ENCODE results near the gene PLBD2.

Gene PLBD2

DNA sequence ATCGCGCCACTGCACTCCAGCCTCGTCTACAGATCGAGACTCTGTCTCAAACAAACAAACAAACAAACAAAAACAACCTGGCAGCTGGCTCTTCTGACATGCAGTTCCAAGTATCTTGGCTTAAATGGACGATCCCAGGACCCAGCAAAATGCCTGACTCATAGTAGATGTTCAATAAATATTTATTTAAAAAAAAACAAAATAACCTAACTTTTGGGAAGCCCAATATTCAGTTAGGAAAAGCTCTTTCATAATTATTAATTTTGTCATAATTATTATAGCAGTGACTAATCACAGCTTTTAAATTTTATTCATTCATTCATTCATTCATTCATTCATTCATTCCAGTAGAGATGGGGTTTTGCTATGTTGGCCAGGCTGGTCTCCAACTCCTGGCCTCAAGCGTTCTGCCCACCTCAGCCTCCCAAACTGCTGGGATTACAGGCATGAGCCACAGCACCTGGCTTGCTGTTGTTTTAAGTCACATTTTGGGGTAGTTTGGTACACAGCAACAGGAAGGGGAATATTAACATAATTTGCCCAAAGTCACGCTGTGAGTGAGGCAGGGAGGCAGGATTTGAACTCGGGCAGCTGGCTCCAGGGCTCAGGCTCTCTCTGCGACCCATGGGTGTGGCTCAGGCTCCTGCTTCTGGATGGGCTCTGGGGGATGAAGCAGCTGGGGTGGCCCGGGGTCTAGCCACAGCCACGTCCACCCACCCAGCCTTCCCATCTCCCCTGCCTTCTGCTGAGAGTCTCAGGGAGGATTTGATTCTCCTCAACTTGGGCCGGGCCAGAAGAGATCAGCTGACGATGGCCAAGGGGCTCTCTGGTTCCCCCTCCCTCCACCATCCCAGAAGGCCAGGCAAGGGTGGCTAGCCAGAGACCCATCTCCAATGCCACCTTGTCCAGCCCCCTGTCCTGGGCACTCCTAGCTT, 42.9 kb downstream of the PLBD2 start:
- no peak for DNase-seq
- H3K36me3 Mint-ChIP-seq (ENCODE audit: low read depth): no peaks in the 10 kb centered on the region
- peaks cover 14% of the 10 kb centered on the region for H3K27me3 Mint-ChIP-seq (ENCODE audit: low read depth, poor library complexity)
- H3K4me3 Mint-ChIP-seq: no peak overlapping the region
- no peaks in the 10 kb centered on the region for H3K4me1 Mint-ChIP-seq
- no peak overlapping the region for H3K27ac Mint-ChIP-seq
- TF ChIP-seq CTCF (IDR thresholded peaks at IDR 0.05): no peak
- H3K9me3 Mint-ChIP-seq: no peaks in the 10 kb centered on the region

DNA sequence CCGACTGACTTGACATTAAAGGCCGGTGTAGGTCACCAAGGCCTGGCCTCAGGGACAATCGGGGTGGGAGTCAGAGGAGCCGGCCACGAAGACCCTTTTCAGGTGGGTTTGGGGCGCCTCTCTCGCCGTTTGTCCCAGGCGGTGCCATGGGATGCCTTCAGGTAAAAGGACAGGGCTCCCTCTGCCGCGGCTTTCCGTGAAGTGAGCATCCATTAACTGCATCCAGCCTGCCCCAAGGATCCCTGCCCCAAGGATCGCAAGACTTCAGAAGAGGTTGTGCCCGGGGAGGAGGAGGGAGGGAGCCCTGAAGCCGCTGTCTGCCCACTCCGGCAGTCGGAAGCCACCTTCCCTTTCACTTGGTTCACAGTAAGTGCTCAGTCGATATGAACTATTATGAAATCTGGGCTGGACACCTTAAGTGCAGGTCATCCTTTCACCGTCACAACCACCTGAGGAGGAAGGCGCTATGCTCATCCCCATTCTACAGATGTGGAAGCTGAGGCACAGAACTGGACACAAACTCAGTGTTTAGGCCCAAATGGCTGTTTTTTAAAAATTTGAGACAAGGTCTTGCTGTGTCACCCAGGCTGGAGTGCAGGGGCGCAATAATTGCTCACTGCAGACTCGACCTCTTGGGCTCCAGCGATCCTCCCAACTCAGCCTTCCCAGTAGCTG, 44.3 kb downstream of the PLBD2 start:
- H3K27ac Mint-ChIP-seq: no peak overlapping the region
- H3K4me3 Mint-ChIP-seq: no peak overlapping the region
- TF ChIP-seq CTCF (IDR thresholded peaks at IDR 0.05): no peak
- H3K4me1 Mint-ChIP-seq: no peaks in the 10 kb centered on the region
- no peaks in the 10 kb centered on the region for H3K9me3 Mint-ChIP-seq
- peaks cover 9% of the 10 kb centered on the region for H3K27me3 Mint-ChIP-seq (ENCODE audit: low read depth, poor library complexity)
- no peaks in the 10 kb centered on the region for H3K36me3 Mint-ChIP-seq (ENCODE audit: low read depth)
- no peak for DNase-seq

GRCh38 chr12:113403435-113404415, 45.3 kb downstream of the PLBD2 start, which contains the start of gene SDS:
TSS of gene SDS (minus strand) at chr12:113403887. CDS start at chr12:113399708, 4,179 bp downstream.
- Mint-ChIP-seq H3K36me3 (ENCODE audit: low read depth) (no peaks in the 10 kb centered on the region), H3K4me1 (no peaks in the 10 kb centered on the region), H3K4me3 (no peak within 1 kb of the TSS), H3K27me3 (ENCODE audit: low read depth, poor library complexity) (peaks cover 14% of the 10 kb centered on the region), H3K27ac (peak within 1 kb of the TSS; percentile 55), H3K9me3 (no peaks in the 10 kb centered on the region)
- TF ChIP-seq CTCF (IDR thresholded peaks at IDR 0.05): no peak
- DNase-seq: no peak

- Mint-ChIP-seq H3K36me3 (ENCODE audit: low read depth) (no peaks in the 10 kb centered on the region), H3K9me3 (no peaks in the 10 kb centered on the region), H3K4me1 (no peaks in the 10 kb centered on the region), H3K27ac (no peak overlapping the region), H3K4me3 (no peak overlapping the region), H3K27me3 (ENCODE audit: low read depth, poor library complexity) (peaks cover 29% of the 10 kb centered on the region)
- no peak for DNase-seq
- TF ChIP-seq CTCF (IDR thresholded peaks at IDR 0.05): no peak
Measured at GRCh38 chr12:113405694-113406093, 47.3 kb downstream of the PLBD2 start.

GRCh38 chr12:113407931-113408600, 49.7 kb downstream of the PLBD2 start:
- no peak for DNase-seq
- no peaks in the 10 kb centered on the region for H3K36me3 Mint-ChIP-seq (ENCODE audit: low read depth)
- H3K27me3 Mint-ChIP-seq (ENCODE audit: low read depth, poor library complexity): peaks cover 38% of the 10 kb centered on the region
- no peak overlapping the region for H3K27ac Mint-ChIP-seq
- H3K4me1 Mint-ChIP-seq: no peaks in the 10 kb centered on the region
- TF ChIP-seq CTCF (IDR thresholded peaks at IDR 0.05): no peak
- H3K9me3 Mint-ChIP-seq: no peaks in the 10 kb centered on the region
- H3K4me3 Mint-ChIP-seq: no peak overlapping the region

All from nephron progenitor cell (in vitro differentiated cells).